ENCODE measurements around the gene CBX6. TPM values are rescaled to one million over a fixed set of nuclear protein-coding genes. Genes with fewer than 3 reads are reported as not detected.

Gene CBX6
- total RNA-seq, 1 experiment from 2014 or later: 90.0 TPM

DNA sequence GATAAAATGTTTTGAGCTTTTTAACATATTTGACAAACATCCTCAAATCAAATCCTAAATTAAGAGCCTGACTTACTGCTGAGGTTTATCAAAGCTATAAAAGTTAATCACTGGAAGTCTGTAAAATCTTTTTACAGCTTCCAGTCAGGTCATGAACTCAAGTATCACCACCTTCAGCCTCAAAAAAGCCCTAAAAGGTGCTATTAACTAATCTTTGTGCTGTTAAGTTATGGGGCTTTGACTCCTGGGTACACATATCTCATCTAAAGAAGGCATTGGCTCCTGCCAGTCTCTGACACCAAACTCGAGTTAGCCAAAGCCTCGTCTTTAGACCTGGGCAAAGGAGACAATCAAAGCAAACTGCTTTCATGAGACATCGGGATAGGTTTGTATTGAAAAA lies 34.0 kb upstream of the CBX6 start:
- no peak for DNase-seq (ENCODE audit: low read depth, low spot score)
- no peak overlapping the region for H3K4me2 ChIP-seq (ENCODE audit: low read length)
- POLR2A ChIA-PET: no interaction called here
- H3K27me3 ChIP-seq (ENCODE audit: insufficient read depth, low read length): no peaks in the 10 kb centered on the region
- RAD21 ChIA-PET (ENCODE audit: low non-redundant PET in 1 of 2, low total read pairs in 2 of 2, uncharacterized antibody in 2 of 2, unreplicated experiment in 2 of 2): no interaction called here
- H3K4me3 ChIP-seq (replicated peaks in 1 of 2; ENCODE audit: low read depth in 1 of 2, low read length in 2 of 2): no peak overlapping the region
- no peaks in the 10 kb centered on the region; a peak in 1 of 4 replicates for H3K9me3 ChIP-seq (ENCODE audit: control insufficient read depth in 1 of 2, insufficient read depth in 1 of 2, low read depth in 1 of 2, low read length in 2 of 2)
- no TSS peak for BruUV-seq (replicated peaks)
- H3K4me1 ChIP-seq (ENCODE audit: control insufficient read depth in 1 of 2, insufficient read depth in 2 of 2, low read length in 2 of 2): no peaks in the 10 kb centered on the region
- H3K27ac ChIP-seq (ENCODE audit: low read depth, low read length): no peak overlapping the region
- no peaks in the 10 kb centered on the region for H3K79me2 ChIP-seq (ENCODE audit: insufficient read depth, low read length)
- H3K9me2 ChIP-seq (ENCODE audit: insufficient read depth): no peaks in the 10 kb centered on the region
- H3K36me3 ChIP-seq (ENCODE audit: control insufficient read depth in 1 of 2, insufficient read depth in 2 of 2, low read length in 2 of 2): no peaks in the 10 kb centered on the region
- CTCF ChIA-PET: no interaction called here
- no peaks in the 10 kb centered on the region for H4K20me1 ChIP-seq (ENCODE audit: insufficient read depth)
- TF ChIP-seq YY1 (IDR thresholded peaks at IDR 0.05; ENCODE audit: extremely low read depth, insufficient replicate concordance, low read depth, low read length) (no peak), FOSL1 (IDR thresholded peaks at IDR 0.05; ENCODE audit: low read depth) (no peak), SP1 (IDR thresholded peaks at IDR 0.05; ENCODE audit: low read depth) (no peak), RAD21 (IDR thresholded peaks at IDR 0.05; ENCODE audit: low read depth) (no peak), EZH2 (IDR thresholded peaks at IDR 0.05) (no peak), POLR2AphosphoS5 (IDR thresholded peaks at IDR 0.05; ENCODE audit: low read depth, low read length) (no peak), SIN3A (IDR thresholded peaks at IDR 0.05; ENCODE audit: low read depth) (no peak), ZFX (IDR thresholded peaks at IDR 0.05) (no peak), POLR2A (IDR thresholded peaks at IDR 0.05; ENCODE audit: borderline replicate concordance, extremely low read depth, insufficient read depth, insufficient read length) (no peak), EGR1 (IDR thresholded peaks at IDR 0.05; ENCODE audit: low read depth) (no peak), JUND (IDR thresholded peaks at IDR 0.05) (no peak), CBX3 (IDR thresholded peaks at IDR 0.05; ENCODE audit: low read depth) (no peak), SRF (IDR thresholded peaks at IDR 0.05; ENCODE audit: low read depth) (no peak)
- TF ChIP-seq, protein P1, sequence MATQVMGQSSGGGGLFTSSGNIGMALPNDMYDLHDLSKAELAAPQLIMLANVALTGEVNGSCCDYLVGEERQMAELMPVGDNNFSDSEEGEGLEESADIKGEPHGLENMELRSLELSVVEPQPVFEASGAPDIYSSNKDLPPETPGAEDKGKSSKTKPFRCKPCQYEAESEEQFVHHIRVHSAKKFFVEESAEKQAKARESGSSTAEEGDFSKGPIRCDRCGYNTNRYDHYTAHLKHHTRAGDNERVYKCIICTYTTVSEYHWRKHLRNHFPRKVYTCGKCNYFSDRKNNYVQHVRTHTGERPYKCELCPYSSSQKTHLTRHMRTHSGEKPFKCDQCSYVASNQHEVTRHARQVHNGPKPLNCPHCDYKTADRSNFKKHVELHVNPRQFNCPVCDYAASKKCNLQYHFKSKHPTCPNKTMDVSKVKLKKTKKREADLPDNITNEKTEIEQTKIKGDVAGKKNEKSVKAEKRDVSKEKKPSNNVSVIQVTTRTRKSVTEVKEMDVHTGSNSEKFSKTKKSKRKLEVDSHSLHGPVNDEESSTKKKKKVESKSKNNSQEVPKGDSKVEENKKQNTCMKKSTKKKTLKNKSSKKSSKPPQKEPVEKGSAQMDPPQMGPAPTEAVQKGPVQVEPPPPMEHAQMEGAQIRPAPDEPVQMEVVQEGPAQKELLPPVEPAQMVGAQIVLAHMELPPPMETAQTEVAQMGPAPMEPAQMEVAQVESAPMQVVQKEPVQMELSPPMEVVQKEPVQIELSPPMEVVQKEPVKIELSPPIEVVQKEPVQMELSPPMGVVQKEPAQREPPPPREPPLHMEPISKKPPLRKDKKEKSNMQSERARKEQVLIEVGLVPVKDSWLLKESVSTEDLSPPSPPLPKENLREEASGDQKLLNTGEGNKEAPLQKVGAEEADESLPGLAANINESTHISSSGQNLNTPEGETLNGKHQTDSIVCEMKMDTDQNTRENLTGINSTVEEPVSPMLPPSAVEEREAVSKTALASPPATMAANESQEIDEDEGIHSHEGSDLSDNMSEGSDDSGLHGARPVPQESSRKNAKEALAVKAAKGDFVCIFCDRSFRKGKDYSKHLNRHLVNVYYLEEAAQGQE (IDR thresholded peaks at IDR 0.05; ENCODE audit: low read depth): no peak
- TF ChIP-seq, protein P2, sequence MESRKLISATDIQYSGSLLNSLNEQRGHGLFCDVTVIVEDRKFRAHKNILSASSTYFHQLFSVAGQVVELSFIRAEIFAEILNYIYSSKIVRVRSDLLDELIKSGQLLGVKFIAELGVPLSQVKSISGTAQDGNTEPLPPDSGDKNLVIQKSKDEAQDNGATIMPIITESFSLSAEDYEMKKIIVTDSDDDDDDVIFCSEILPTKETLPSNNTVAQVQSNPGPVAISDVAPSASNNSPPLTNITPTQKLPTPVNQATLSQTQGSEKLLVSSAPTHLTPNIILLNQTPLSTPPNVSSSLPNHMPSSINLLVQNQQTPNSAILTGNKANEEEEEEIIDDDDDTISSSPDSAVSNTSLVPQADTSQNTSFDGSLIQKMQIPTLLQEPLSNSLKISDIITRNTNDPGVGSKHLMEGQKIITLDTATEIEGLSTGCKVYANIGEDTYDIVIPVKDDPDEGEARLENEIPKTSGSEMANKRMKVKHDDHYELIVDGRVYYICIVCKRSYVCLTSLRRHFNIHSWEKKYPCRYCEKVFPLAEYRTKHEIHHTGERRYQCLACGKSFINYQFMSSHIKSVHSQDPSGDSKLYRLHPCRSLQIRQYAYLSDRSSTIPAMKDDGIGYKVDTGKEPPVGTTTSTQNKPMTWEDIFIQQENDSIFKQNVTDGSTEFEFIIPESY (IDR thresholded peaks at IDR 0.05; ENCODE audit: extremely low read depth, insufficient replicate concordance, low read length): no peak
- TF ChIP-seq, protein P3, sequence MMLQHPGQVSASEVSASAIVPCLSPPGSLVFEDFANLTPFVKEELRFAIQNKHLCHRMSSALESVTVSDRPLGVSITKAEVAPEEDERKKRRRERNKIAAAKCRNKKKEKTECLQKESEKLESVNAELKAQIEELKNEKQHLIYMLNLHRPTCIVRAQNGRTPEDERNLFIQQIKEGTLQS (IDR thresholded peaks at IDR 0.05): no peak
- H2AFZ ChIP-seq (ENCODE audit: low read depth, low read length, poor library complexity, severe bottlenecking): no peak overlapping the region
- ATAC-seq: no peak
- H3K9ac ChIP-seq (ENCODE audit: low read length): no peak overlapping the region
- intact Hi-C loops (cut with micrococcal nuclease): no loop called here

Data from HCT116 (cell line).